Amniotic stem cell (primary cell): ENCODE measurements around the gene MS4A18.

ENCODE experiments used
- DNase-seq: peaks from one replicate; lab custom pipeline; 2025; lab: John Stamatoyannopoulos, UW

MS4A18 gene

GRCh38 chr11:60788401-60789125 is 64.0 kb downstream of the MS4A18 start:
- DNase-seq, result no peak

GRCh38 chr11:60790726-60791125 is 66.2 kb downstream of the MS4A18 start:
- no peak for DNase-seq

- DNase-seq, result no peak
These were observed 66.8 kb downstream of the MS4A18 start for GRCh38 chr11:60791153-60791933.

- no peak for DNase-seq
These were observed 68.0 kb downstream of the MS4A18 start for GRCh38 chr11:60792521-60792920.
